Parathyroid adenoma (tissue), 2 donors: ENCODE results near the gene LRRC63.

ENCODE experiments used
- H2AFZ ChIP-seq: fragments of 300-600 bp; sonication (generic); one replicate; pipeline ENCODE4 v1.7.0; 2017; ENCODE audit warnings: antibody characterized with exemption, mild to moderate bottlenecking
- H3K27ac ChIP-seq: fragments of 300-600 bp; sonication (generic); one replicate; pipeline ENCODE4 v1.7.0; 2017
- H3K27me3 ChIP-seq: fragments of 300-600 bp; sonication (generic); one replicate; pipeline ENCODE4 v1.7.0; 2017; ENCODE audit warnings: low read length; ENCODE audit not compliant: control insufficient read depth, insufficient read depth
- H3K36me3 ChIP-seq: fragments of 300-600 bp; sonication (generic); one replicate; pipeline ENCODE4 v1.7.0; 2017; ENCODE audit warnings: low read length; ENCODE audit not compliant: control insufficient read depth, insufficient read depth
- H3K4me1 ChIP-seq: fragments of 300-600 bp; sonication (generic); one replicate; pipeline ENCODE4 v1.7.0; 2017; ENCODE audit warnings: control low read depth
- H3K4me2 ChIP-seq: fragments of 300-600 bp; sonication (generic); one replicate; pipeline ENCODE4 v1.7.0; 2017; ENCODE audit warnings: low read length
- H3K4me3 ChIP-seq: fragments of 300-600 bp; sonication (generic); one replicate; pipeline ENCODE4 v1.7.0; 2017; ENCODE audit warnings: low read depth, low read length
- H3K79me2 ChIP-seq: fragments of 300-600 bp; sonication (generic); one replicate; pipeline ENCODE4 v1.7.0; 2017; ENCODE audit warnings: control low read depth
- H3K9ac ChIP-seq: fragments of 300-600 bp; sonication (generic); one replicate; pipeline ENCODE4 v1.7.0; 2017; ENCODE audit warnings: mild to moderate bottlenecking
- H3K9me3 ChIP-seq: fragments of 300-600 bp; sonication (generic); one replicate; pipeline ENCODE4 v1.7.0; 2017; ENCODE audit warnings: low read length; ENCODE audit not compliant: control insufficient read depth
- TF ChIP-seq, protein P1 (sequence below): fragments of 300-600 bp; sonication (generic); IDR thresholded peaks from one replicate; pipeline ENCODE4 v1.7.0; 2017; ENCODE audit warnings: antibody characterized with exemption, mild to moderate bottlenecking
- donor health status: primary hyperparathyroidism.

The LRRC63 gene

DNA sequence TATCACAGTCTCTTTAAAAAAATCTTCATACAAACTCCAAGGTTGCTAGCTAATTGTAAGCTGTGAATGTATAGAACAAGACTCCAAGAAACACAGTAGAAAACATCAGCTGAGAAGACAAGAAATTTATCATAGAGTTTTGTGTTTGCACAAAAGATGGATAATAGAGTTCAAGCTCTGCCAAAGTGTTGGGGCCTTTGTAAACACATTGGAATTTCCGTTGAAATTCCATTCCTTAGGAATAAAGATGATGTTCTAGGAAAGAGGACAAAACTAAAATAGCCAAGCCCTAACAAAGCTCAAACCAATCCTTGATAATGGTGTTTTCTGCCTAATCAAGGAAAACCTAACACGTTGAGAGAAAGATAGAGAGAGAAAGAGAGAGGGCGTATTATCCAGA lies 20.6 kb downstream of the LRRC63 start:
- no peak overlapping the region for H3K4me3 ChIP-seq
- H2AFZ ChIP-seq: no peak overlapping the region
- TF ChIP-seq, protein P1, sequence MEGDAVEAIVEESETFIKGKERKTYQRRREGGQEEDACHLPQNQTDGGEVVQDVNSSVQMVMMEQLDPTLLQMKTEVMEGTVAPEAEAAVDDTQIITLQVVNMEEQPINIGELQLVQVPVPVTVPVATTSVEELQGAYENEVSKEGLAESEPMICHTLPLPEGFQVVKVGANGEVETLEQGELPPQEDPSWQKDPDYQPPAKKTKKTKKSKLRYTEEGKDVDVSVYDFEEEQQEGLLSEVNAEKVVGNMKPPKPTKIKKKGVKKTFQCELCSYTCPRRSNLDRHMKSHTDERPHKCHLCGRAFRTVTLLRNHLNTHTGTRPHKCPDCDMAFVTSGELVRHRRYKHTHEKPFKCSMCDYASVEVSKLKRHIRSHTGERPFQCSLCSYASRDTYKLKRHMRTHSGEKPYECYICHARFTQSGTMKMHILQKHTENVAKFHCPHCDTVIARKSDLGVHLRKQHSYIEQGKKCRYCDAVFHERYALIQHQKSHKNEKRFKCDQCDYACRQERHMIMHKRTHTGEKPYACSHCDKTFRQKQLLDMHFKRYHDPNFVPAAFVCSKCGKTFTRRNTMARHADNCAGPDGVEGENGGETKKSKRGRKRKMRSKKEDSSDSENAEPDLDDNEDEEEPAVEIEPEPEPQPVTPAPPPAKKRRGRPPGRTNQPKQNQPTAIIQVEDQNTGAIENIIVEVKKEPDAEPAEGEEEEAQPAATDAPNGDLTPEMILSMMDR: no peak
- H3K36me3 ChIP-seq: no peaks in the 10 kb centered on the region
- H3K4me2 ChIP-seq: no peak overlapping the region
- H3K79me2 ChIP-seq: no peaks in the 10 kb centered on the region
- no peaks in the 10 kb centered on the region for H3K9me3 ChIP-seq
- H3K9ac ChIP-seq: no peak overlapping the region
- no peak overlapping the region for H3K27ac ChIP-seq
- no peaks in the 10 kb centered on the region for H3K4me1 ChIP-seq
- H3K27me3 ChIP-seq: no peaks in the 10 kb centered on the region

DNA sequence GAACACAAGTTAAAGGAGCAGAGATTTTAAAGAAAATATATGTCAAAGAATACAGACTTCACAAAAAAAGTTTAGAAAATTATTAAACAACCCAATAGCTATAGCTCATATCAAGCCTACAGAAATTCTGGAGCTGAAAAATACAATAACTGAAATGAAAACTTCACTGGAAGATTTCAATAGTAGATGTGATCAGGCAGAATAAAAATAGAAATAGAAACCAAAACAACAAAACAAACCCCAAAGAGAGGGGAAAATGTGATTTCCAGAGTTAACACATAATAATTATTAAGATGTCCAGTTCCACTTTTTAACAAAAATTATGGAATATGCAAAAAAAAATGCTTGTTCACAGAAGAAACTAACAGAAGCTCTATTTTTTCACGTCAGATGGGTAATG lies 23.6 kb downstream of the LRRC63 start:
- no peaks in the 10 kb centered on the region for H3K4me1 ChIP-seq
- no peak overlapping the region for H2AFZ ChIP-seq
- H3K27ac ChIP-seq: no peak overlapping the region
- no peak overlapping the region for H3K4me2 ChIP-seq
- TF ChIP-seq, protein P1: no peak
- no peaks in the 10 kb centered on the region for H3K79me2 ChIP-seq
- no peaks in the 10 kb centered on the region for H3K27me3 ChIP-seq
- H3K9ac ChIP-seq: no peak overlapping the region
- no peaks in the 10 kb centered on the region for H3K9me3 ChIP-seq
- H3K36me3 ChIP-seq: no peaks in the 10 kb centered on the region
- no peak overlapping the region for H3K4me3 ChIP-seq

DNA sequence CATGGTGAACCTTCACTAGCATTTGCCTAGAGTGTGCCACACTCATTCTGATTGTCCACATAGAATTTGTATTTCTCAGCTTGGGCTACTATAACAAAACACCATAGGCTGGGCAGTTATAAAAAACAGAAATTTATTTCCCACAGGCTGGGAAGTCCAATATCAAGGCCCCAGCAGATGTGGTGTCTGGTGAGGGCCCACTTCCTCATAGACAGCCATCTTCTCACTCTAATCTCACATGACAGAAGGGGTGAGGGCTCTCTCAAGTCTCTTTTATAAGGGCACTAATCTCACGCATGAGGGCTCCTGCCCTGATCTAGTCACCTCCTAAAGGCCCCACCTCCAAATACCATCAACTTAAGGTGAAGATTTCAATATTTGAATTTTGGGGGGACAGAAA lies 53.6 kb downstream of the LRRC63 start:
- TF ChIP-seq, protein P1: no peak
- Histone ChIP-seq H3K4me1 (no peaks in the 10 kb centered on the region), H3K9ac (no peak overlapping the region), H3K4me2 (no peak overlapping the region), H3K27me3 (no peaks in the 10 kb centered on the region), H3K27ac (no peak overlapping the region), H3K4me3 (no peak overlapping the region), H2AFZ (no peak overlapping the region), H3K9me3 (no peaks in the 10 kb centered on the region), H3K79me2 (no peaks in the 10 kb centered on the region), H3K36me3 (no peaks in the 10 kb centered on the region)

DNA sequence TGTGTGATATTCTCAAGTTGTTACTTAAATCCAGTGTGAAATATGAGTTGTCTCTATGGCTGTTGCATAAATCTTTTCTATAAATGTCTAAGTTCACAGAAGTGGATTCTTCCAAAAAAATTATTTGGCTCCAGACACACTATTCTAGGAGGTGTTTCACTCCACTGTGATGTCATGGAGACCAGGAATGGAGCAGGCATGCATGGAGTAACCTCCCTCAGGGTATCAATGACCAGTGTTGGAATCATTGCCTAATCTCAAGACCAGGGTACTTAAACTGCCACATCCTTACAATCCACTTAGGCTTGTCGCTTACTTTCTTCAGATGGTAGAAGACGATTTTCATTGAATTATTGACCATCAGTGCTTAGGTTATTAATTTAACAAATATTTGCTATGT lies 55.4 kb downstream of the LRRC63 start:
- Histone ChIP-seq H3K9me3 (no peaks in the 10 kb centered on the region), H2AFZ (no peak overlapping the region), H3K79me2 (no peaks in the 10 kb centered on the region), H3K27ac (no peak overlapping the region), H3K4me1 (no peaks in the 10 kb centered on the region), H3K4me2 (no peak overlapping the region), H3K9ac (no peak overlapping the region), H3K27me3 (no peaks in the 10 kb centered on the region), H3K36me3 (no peaks in the 10 kb centered on the region), H3K4me3 (no peak overlapping the region)
- TF ChIP-seq, protein P1: no peak

DNA sequence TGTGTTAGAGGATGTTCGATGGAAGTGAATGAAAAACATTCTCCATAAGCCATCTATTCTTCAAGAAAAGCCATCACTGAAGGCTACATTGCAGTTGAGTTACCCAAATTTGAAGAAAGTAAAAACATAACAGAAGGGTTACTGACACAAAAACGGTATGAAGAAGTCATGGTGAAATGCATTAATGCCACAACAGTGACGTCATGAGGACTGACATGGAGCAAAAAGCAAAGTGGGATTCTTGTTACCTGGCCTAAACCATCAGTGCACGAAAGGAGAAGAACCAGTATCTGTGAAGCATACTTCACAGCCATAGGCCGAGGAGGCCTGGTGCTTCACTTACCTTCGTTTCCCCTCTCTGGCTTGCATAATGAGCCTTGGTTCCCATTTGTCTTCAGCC lies 58.7 kb downstream of the LRRC63 start:
- no peak overlapping the region for H3K4me2 ChIP-seq
- no peaks in the 10 kb centered on the region for H3K79me2 ChIP-seq
- no peak overlapping the region for H3K9ac ChIP-seq
- TF ChIP-seq, protein P1: no peak
- H3K27ac ChIP-seq: no peak overlapping the region
- H3K27me3 ChIP-seq: no peaks in the 10 kb centered on the region
- no peaks in the 10 kb centered on the region for H3K36me3 ChIP-seq
- no peak overlapping the region for H3K4me3 ChIP-seq
- no peak overlapping the region for H2AFZ ChIP-seq
- no peaks in the 10 kb centered on the region for H3K4me1 ChIP-seq
- H3K9me3 ChIP-seq: no peaks in the 10 kb centered on the region
